Ovary (tissue), 9 donors: ENCODE data around the gene CALM1. TPM values are rescaled to one million over a fixed set of nuclear protein-coding genes. Genes with fewer than 3 reads are reported as not detected.

Experiments used
- DNase-seq, 5 donors: peaks; one replicate each; pipeline ENCODE4 v3.0.0-alpha.2; 2019 to 2020
- H3K27ac ChIP-seq, 2 donors: fragments of 200-600 bp; one replicate each; pipeline versions ENCODE4 v1.5.1 to v1.8.0; 2019 to 2022
- H3K27me3 ChIP-seq: fragments of 200-600 bp; one replicate; pipeline ENCODE4 v1.8.0; 2022
- H3K36me3 ChIP-seq: fragments of 200-600 bp; sonication (generic); one replicate; pipeline ENCODE4 v1.5.1; 2019
- H3K4me1 ChIP-seq: one replicate; pipeline ENCODE4 v1.8.1; 2013; ENCODE audit warnings: mild to moderate bottlenecking, moderate library complexity; ENCODE audit not compliant: insufficient read depth
- H3K4me3 ChIP-seq: fragments of 200-600 bp; sonication (generic); one replicate; pipeline ENCODE4 v1.5.1; 2017
- H3K9me3 ChIP-seq, 2 donors: fragments of 200-600 bp in 1 of 2; sonication (generic) in 1 of 2; one replicate each; pipeline versions ENCODE4 v1.5.1 to v1.8.1; 2013 to 2019; ENCODE audit warnings: mild to moderate bottlenecking in 1 of 2, moderate library complexity in 1 of 2
- EP300 ChIP-seq: sonication (generic); formaldehyde crosslinking; IDR thresholded peaks from one replicate; pipeline ENCODE4 v1.6.1; 2017; ENCODE audit warnings: antibody characterized with exemption
- POLR2A ChIP-seq: fragments of 450-650 bp; IDR thresholded peaks from one replicate; pipeline ENCODE4 v1.6.1; 2017; ENCODE audit warnings: antibody characterized with exemption, mild to moderate bottlenecking, moderate library complexity
- WGBS, 3 donors: extraction: QIAGEN DNeasy Blood & Tissue Kit in 1 of 3; methylation state at CpG; one replicate each; pipeline versions ENCODE4 v1.1.5 to v1.1.7; 2013 to 2017; 5-methylcytosine and 5-hydroxymethylcytosine counted together
- intact Hi-C, 4 donors: fragments of 100-400 bp; cut with DNase I; formaldehyde crosslinking; loops; one replicate each; pipeline versions ENCODE4 v1.11.0 to v1.15.1; 2022 to 2023
- polyA plus RNA-seq, 2 donors: library from polyadenylated mRNA; stranded (reverse); fragments of 200-250 nt in 1 of 2; fragments of 350-450 nt in 1 of 2; fragmentation: Illumina TruSeq in 1 of 2; extraction: RNeasy Lipid Tissue Mini Kit (QIAGEN cat#74804) in 1 of 2; gene quantifications; one replicate each; pipeline ENCODE4 v1.2.3, GENCODE V29; 2013 to 2014
- total RNA-seq, 7 donors: library from RNA; depleted of rRNA in 2 of 7; stranded (reverse); fragments of >200 nt in 2 of 7; fragmentation: NEBNext Ultra II Directional in 3 of 7; extraction: Animal tissue kit (Norgen Biotek cat#: 25700) in 3 of 7; gene quantifications; one replicate each; pipeline versions ENCODE4 v1.1.0 to v1.2.4, GENCODE V29; 2016 to 2023
- TF ChIP-seq, protein P1 (sequence below), 3 donors: fragments of 450-650 bp in 2 of 3; fragments of 200-600 bp in 1 of 3; IDR thresholded peaks; one replicate each; pipeline versions ENCODE4 v1.5.1 to v1.8.0; 2016 to 2022; ENCODE audit warnings: antibody characterized with exemption in 3 of 3, mild to moderate bottlenecking in 1 of 3
- donor health status: DM: no; HTN: no; CAD: no; lungs with moderate emphysema.
- donor health status: DM: no; HTN: no; CAD: no.
- donor health status: Bipolar disorder and iron deficiency.
- donor health status: DM: yes; HTN: yes; CAD: no.
- donor health status: DM: no; HTN: no; CAD: no.
- donor health status: DM: yes; HTN: yes; CAD: no.

Gene CALM1
- total and polyA plus RNA-seq, 9 donors, result 122 to 514 (median 225) TPM

DNA sequence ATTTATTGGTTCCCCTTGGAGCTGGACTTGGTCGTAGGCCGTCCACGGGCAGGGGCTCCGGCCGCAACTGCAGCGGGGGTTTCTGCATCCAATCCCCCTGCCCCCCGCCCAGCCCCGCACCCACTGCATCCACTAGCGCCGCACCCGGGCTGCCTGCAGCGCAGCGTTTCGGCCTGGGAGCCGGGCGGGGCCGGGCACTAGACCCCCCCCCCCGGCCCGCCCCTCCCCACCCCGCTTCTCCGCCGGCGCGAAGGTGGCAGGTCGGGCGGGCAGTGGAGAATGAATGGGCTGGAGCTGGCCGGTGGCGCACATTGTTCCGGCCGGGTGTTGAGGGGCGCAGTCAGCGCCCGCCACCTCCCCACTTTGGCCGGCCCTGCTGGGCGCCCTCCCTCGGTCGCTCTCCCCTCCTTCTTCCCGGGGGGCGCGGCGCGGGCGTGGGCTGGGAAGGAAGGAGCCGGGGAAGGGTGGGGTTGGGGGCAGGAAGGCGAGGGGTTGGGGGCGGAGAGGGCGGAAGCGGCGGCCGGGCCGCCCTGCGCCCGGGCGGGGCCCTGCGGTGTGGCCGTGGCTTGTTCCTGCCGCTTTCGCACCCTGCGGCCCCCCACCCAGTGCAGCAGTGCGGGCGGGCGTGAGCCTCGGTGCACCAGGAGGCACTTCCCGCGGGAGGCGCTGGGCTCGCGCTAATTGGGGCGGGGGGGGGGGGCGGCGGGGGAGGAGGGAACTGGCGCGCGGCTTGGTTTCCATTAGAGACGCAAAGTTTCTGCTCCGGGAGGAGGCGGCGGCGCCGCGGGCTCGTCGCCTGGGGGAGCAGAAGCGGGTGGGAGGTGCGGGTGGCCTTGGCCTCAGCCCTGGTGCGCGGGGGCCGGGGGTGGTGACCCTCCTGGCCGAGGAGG lies 841 bp downstream of the CALM1 start:
- H3K27ac ChIP-seq, result peak overlapping the region; percentile 23 to 72
- DNase-seq, result peak; percentile 57 to 76 (median 73)
- no peaks in the 10 kb centered on the region for H3K9me3 ChIP-seq
- intact Hi-C loops, result loop anchor here (2.0 to 10.0 kb wide), 7 partner anchors 15 to 360 kb away; partner anchors contain the start of gene NRDE2 (in 1 of the 4)
- H3K4me1 ChIP-seq, result peaks cover 9% of the 10 kb centered on the region
- no peak for TF ChIP-seq POLR2A
- TF ChIP-seq, protein P1, sequence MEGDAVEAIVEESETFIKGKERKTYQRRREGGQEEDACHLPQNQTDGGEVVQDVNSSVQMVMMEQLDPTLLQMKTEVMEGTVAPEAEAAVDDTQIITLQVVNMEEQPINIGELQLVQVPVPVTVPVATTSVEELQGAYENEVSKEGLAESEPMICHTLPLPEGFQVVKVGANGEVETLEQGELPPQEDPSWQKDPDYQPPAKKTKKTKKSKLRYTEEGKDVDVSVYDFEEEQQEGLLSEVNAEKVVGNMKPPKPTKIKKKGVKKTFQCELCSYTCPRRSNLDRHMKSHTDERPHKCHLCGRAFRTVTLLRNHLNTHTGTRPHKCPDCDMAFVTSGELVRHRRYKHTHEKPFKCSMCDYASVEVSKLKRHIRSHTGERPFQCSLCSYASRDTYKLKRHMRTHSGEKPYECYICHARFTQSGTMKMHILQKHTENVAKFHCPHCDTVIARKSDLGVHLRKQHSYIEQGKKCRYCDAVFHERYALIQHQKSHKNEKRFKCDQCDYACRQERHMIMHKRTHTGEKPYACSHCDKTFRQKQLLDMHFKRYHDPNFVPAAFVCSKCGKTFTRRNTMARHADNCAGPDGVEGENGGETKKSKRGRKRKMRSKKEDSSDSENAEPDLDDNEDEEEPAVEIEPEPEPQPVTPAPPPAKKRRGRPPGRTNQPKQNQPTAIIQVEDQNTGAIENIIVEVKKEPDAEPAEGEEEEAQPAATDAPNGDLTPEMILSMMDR (IDR thresholded peaks at IDR 0.05), result no peak
- TF ChIP-seq EP300, result no peak
- 0 to 1% (median 1%) methylated on average over 45 to 88 of the region's 89 CpGs for WGBS, 3 donors
- H3K4me3 ChIP-seq, result peak overlapping the region; percentile 93
- H3K27me3 ChIP-seq, result no peaks in the 10 kb centered on the region
- no peaks in the 10 kb centered on the region for H3K36me3 ChIP-seq

DNA sequence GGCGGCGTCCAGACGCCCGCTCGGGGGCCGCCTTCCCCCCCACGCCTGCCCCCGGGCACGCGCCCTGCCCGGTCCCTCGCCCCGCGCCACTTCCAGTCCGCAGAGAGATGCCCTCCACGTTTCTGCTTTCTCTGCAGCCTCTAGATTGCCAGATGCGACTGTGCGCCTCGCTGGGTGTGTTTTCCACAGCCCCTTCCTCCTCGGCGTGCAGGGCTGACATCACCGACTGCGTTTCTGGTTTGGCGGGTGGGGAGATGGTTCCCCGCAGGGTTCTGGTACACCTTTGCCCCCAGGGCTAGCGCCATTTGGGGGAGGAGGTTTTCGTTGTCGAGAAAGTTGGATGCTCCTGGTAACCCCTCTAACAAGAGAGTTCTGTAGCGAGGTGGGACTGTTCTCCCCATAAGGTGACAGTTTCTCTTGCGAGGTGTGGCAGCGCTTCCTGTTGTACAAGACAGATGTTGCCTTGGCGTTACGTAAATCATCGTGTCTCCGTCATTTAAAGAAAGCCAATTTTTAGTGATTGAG lies 1.5 kb downstream of the CALM1 start:
- 3 to 4% (median 4%) methylated on average over 27 to 35 of the region's 35 CpGs for WGBS, 3 donors
- intact Hi-C loops, result loop anchor here (2.0 to 10.0 kb wide), 6 partner anchors 66 to 359 kb away; partner anchors contain the start of gene NRDE2 (in 1 of the 4)
- peak overlapping the region; percentile 93 for H3K4me3 ChIP-seq
- no peaks in the 10 kb centered on the region for H3K27me3 ChIP-seq
- no peaks in the 10 kb centered on the region for H3K9me3 ChIP-seq
- TF ChIP-seq EP300, result no peak
- TF ChIP-seq, protein P1 (IDR thresholded peaks at IDR 0.05), result no peak
- no peak for TF ChIP-seq POLR2A
- peak in 2 of 5 donors; percentile 39 to 45 for DNase-seq
- H3K36me3 ChIP-seq, result no peaks in the 10 kb centered on the region
- peak overlapping the region; percentile 23 to 72 for H3K27ac ChIP-seq
- H3K4me1 ChIP-seq, result peaks cover 9% of the 10 kb centered on the region

DNA sequence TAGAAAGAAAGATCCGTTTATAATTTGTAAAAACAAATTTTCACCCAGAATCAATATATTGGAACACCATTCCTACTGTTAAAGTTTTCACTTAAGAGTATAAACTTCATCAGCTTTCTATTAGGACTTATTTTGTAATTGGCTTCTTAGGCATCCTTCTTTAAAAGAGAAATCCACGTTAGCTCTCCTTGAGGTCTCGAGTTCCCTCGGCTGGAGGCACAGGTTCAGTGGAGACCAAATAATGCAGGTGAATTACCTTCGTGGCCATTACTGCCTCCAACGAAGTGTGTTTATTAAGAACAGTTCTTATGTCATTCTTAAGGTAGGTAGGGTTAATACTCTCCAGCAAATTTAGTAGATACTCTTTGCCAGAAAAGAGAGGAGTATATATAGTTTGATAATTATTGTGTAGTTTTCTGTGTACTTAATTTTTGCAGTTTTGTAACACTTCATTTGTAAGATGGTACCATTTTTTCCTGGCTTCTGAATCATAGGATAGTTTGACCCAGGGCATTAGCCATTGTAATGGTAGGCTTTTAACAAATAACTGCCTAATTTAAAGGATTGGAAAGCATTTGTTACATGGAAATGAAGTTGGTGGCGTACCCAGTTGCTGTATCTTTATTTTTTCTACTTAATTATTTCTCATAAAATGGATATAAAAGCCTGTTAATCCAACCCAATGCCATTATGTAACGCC lies 2.2 kb downstream of the CALM1 start:
- H3K9me3 ChIP-seq, result no peaks in the 10 kb centered on the region
- WGBS, 3 donors, result 45 to 54% (median 48%) methylated on average over 8 of the region's 8 CpGs
- no peaks in the 10 kb centered on the region for H3K27me3 ChIP-seq
- peak overlapping the region; percentile 93 for H3K4me3 ChIP-seq
- intact Hi-C loops, result loop anchor here (2.0 to 10.0 kb wide), 6 partner anchors 67 to 358 kb away; partner anchors contain the start of gene NRDE2 (in 1 of the 4)
- DNase-seq, result no peak
- peaks cover 9% of the 10 kb centered on the region for H3K4me1 ChIP-seq
- TF ChIP-seq, protein P1 (IDR thresholded peaks at IDR 0.05), result no peak
- no peak for TF ChIP-seq EP300
- no peak for TF ChIP-seq POLR2A
- peak overlapping the region in 1 of 2 donors; percentile 23 for H3K27ac ChIP-seq
- no peaks in the 10 kb centered on the region for H3K36me3 ChIP-seq
